ENCODE data around the gene SERPINA12.

DNA sequence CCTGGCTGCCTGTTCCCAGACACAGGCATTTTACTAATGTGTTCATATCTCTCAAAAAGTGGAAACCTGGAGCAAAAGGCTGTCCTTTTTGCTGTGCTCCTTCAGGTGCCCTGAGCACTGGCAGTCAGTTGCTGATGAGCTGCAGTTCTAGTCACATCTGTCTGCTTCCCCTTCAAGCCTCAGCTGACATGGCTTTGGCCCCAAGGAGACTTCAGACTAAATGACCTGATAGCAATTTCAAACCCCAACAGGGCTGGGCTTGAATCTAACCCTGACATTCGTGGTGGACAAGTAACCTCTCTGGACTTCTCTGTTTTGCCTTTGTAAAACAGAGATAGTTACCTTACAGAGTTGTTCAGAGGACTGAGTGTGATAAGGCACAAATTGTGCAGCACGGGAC, 39.0 kb downstream of the SERPINA12 start:
- TF ChIP-seq, protein P1, sequence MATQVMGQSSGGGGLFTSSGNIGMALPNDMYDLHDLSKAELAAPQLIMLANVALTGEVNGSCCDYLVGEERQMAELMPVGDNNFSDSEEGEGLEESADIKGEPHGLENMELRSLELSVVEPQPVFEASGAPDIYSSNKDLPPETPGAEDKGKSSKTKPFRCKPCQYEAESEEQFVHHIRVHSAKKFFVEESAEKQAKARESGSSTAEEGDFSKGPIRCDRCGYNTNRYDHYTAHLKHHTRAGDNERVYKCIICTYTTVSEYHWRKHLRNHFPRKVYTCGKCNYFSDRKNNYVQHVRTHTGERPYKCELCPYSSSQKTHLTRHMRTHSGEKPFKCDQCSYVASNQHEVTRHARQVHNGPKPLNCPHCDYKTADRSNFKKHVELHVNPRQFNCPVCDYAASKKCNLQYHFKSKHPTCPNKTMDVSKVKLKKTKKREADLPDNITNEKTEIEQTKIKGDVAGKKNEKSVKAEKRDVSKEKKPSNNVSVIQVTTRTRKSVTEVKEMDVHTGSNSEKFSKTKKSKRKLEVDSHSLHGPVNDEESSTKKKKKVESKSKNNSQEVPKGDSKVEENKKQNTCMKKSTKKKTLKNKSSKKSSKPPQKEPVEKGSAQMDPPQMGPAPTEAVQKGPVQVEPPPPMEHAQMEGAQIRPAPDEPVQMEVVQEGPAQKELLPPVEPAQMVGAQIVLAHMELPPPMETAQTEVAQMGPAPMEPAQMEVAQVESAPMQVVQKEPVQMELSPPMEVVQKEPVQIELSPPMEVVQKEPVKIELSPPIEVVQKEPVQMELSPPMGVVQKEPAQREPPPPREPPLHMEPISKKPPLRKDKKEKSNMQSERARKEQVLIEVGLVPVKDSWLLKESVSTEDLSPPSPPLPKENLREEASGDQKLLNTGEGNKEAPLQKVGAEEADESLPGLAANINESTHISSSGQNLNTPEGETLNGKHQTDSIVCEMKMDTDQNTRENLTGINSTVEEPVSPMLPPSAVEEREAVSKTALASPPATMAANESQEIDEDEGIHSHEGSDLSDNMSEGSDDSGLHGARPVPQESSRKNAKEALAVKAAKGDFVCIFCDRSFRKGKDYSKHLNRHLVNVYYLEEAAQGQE (IDR thresholded peaks at IDR 0.05; ENCODE audit: low read depth) = no peak
- TF ChIP-seq CEBPB (IDR thresholded peaks at IDR 0.05; ENCODE audit: low read depth) (no peak), EZH2phosphoT487 (IDR thresholded peaks at IDR 0.05; ENCODE audit: borderline replicate concordance) (no peak)

All from HCT116 (cell line).